Mucosa of rectum (tissue), 2 donors: ENCODE data around the gene MITF.
"Not testable (repeated sequence)": the region's sequence is repeated elsewhere in the genome, so short reads cannot be mapped to it uniquely, and the experiment has no call there.

ENCODE experiments used
- H3K27ac ChIP-seq, 2 donors: one replicate each; pipeline ENCODE4 v1.7.0; 2013; ENCODE audit warnings: inconsistent platforms in 2 of 2, low read depth in 2 of 2, low read length in 2 of 2
- H3K27me3 ChIP-seq, 2 donors: one replicate each; pipeline ENCODE4 v1.7.0; 2013; ENCODE audit warnings: low read length in 2 of 2; ENCODE audit not compliant: control insufficient read depth in 2 of 2, insufficient read depth in 2 of 2
- H3K36me3 ChIP-seq, 2 donors: one replicate each; pipeline ENCODE4 v1.7.0; 2013; ENCODE audit warnings: low read length in 2 of 2; ENCODE audit not compliant: control insufficient read depth in 2 of 2, insufficient read depth in 2 of 2
- H3K4me1 ChIP-seq, 2 donors: one replicate each; pipeline ENCODE4 v1.7.0; 2013; ENCODE audit warnings: low read length in 2 of 2, mild to moderate bottlenecking in 1 of 2; ENCODE audit not compliant: control insufficient read depth in 2 of 2, insufficient read depth in 2 of 2
- H3K4me3 ChIP-seq, 2 donors: one replicate each; pipeline ENCODE4 v1.7.0; 2013; ENCODE audit warnings: low read length in 2 of 2
- H3K9ac ChIP-seq, 2 donors: one replicate each; pipeline ENCODE4 v1.7.0; 2013; ENCODE audit warnings: low read length in 2 of 2, low read depth in 1 of 2, mild to moderate bottlenecking in 1 of 2
- H3K9me3 ChIP-seq, 2 donors: one replicate each; pipeline ENCODE4 v1.7.0; 2013; ENCODE audit warnings: low read length in 2 of 2; ENCODE audit not compliant: control insufficient read depth in 2 of 2
- donor health status: healthy.
- donor health status: Normal muscosa, but diverticular disease.

The MITF gene

GRCh38 chr3:69900331-69900730, 161.1 kb downstream of the MITF start:
- no peak overlapping the region for H3K9ac ChIP-seq
- H3K4me3 ChIP-seq: no peak overlapping the region
- H3K4me1 ChIP-seq: no peaks in the 10 kb centered on the region
- no peaks in the 10 kb centered on the region for H3K27me3 ChIP-seq
- no peak overlapping the region for H3K27ac ChIP-seq
- H3K9me3 ChIP-seq: no peaks in the 10 kb centered on the region
- H3K36me3 ChIP-seq: no peaks in the 10 kb centered on the region

- H3K27ac ChIP-seq: no peak overlapping the region
- H3K9ac ChIP-seq: no peak overlapping the region
- H3K4me3 ChIP-seq: no peak overlapping the region
- H3K27me3 ChIP-seq: no peaks in the 10 kb centered on the region
- no peaks in the 10 kb centered on the region for H3K9me3 ChIP-seq
- H3K4me1 ChIP-seq: no peaks in the 10 kb centered on the region
- no peaks in the 10 kb centered on the region for H3K36me3 ChIP-seq
Observed at GRCh38 chr3:69901802-69902201, 162.5 kb downstream of the MITF start.

GRCh38 chr3:69902386-69902785, 163.1 kb downstream of the MITF start:
- H3K9ac ChIP-seq: no peak overlapping the region
- no peaks in the 10 kb centered on the region for H3K27me3 ChIP-seq
- no peaks in the 10 kb centered on the region for H3K36me3 ChIP-seq
- no peaks in the 10 kb centered on the region for H3K4me1 ChIP-seq
- no peaks in the 10 kb centered on the region for H3K9me3 ChIP-seq
- no peak overlapping the region for H3K4me3 ChIP-seq
- no peak overlapping the region for H3K27ac ChIP-seq

- Histone ChIP-seq H3K27ac (no peak overlapping the region), H3K27me3 (no peaks in the 10 kb centered on the region)
Observed at GRCh38 chr3:69906351-69906966, 167.2 kb downstream of the MITF start.

GRCh38 chr3:69907554-69907953, 168.3 kb downstream of the MITF start:
- Histone ChIP-seq H3K4me1 (no peaks in the 10 kb centered on the region), H3K9ac (no peak overlapping the region), H3K27me3 (no peaks in the 10 kb centered on the region), H3K4me3 (no peak overlapping the region), H3K36me3 (no peaks in the 10 kb centered on the region), H3K27ac (no peak overlapping the region), H3K9me3 (no peaks in the 10 kb centered on the region)

More at GRCh38 chr3:69906351-69906966, 167.2 kb downstream of the MITF start:
- no peaks in the 10 kb centered on the region for H3K9me3 ChIP-seq
- H3K4me3 ChIP-seq: no peak overlapping the region
- no peaks in the 10 kb centered on the region for H3K36me3 ChIP-seq
- H3K9ac ChIP-seq: no peak overlapping the region
- no peaks in the 10 kb centered on the region for H3K4me1 ChIP-seq

- H3K27ac ChIP-seq, H3K27me3 ChIP-seq, H3K9me3 ChIP-seq, H3K4me1 ChIP-seq, H3K36me3 ChIP-seq, H3K9ac ChIP-seq, H3K4me3 ChIP-seq: not testable (repeated sequence)
Observed at GRCh38 chr3:69909859-69910258, 170.6 kb downstream of the MITF start.

- no peak overlapping the region for H3K9ac ChIP-seq
- peaks cover 0 to 2% of the 10 kb centered on the region in 2 donors for H3K9me3 ChIP-seq
- H3K27ac ChIP-seq: no peak overlapping the region
- H3K4me3 ChIP-seq: no peak overlapping the region
- H3K4me1 ChIP-seq: no peaks in the 10 kb centered on the region
- no peaks in the 10 kb centered on the region for H3K36me3 ChIP-seq
- H3K27me3 ChIP-seq: no peaks in the 10 kb centered on the region
Observed at GRCh38 chr3:69913422-69913821, 174.2 kb downstream of the MITF start.

- Histone ChIP-seq H3K9ac (no peak overlapping the region), H3K4me1 (no peaks in the 10 kb centered on the region), H3K27me3 (no peaks in the 10 kb centered on the region), H3K36me3 (no peaks in the 10 kb centered on the region), H3K9me3 (peaks cover 0 to 2% of the 10 kb centered on the region in 2 donors), H3K4me3 (no peak overlapping the region), H3K27ac (no peak overlapping the region)
Observed at GRCh38 chr3:69914395-69914794, 175.1 kb downstream of the MITF start.

- H3K27me3 ChIP-seq: no peaks in the 10 kb centered on the region
- no peak overlapping the region for H3K4me3 ChIP-seq
- no peaks in the 10 kb centered on the region for H3K36me3 ChIP-seq
- H3K9ac ChIP-seq: no peak overlapping the region
- H3K4me1 ChIP-seq: no peaks in the 10 kb centered on the region
- H3K9me3 ChIP-seq: peaks cover 0 to 2% of the 10 kb centered on the region in 2 donors
- no peak overlapping the region for H3K27ac ChIP-seq
Observed at GRCh38 chr3:69915726-69916125, 176.5 kb downstream of the MITF start.

- H3K9ac ChIP-seq, H3K36me3 ChIP-seq, H3K9me3 ChIP-seq, H3K4me1 ChIP-seq, H3K27ac ChIP-seq, H3K27me3 ChIP-seq, H3K4me3 ChIP-seq: not testable (repeated sequence)
Observed at GRCh38 chr3:69920009-69920408, 180.7 kb downstream of the MITF start.

- no peaks in the 10 kb centered on the region for H3K36me3 ChIP-seq
- H3K4me1 ChIP-seq: no peaks in the 10 kb centered on the region
- H3K27me3 ChIP-seq: no peaks in the 10 kb centered on the region
- H3K9me3 ChIP-seq: no peaks in the 10 kb centered on the region
- no peak overlapping the region for H3K9ac ChIP-seq
- H3K27ac ChIP-seq: no peak overlapping the region
- H3K4me3 ChIP-seq: no peak overlapping the region
Observed at GRCh38 chr3:69921651-69922050, 182.4 kb downstream of the MITF start.
